ENCODE results near the gene PKHD1. TPM values are rescaled to one million over a fixed set of nuclear protein-coding genes. Genes with fewer than 3 reads are reported as not detected.

The PKHD1 gene
- total RNA-seq, 1 donor from 2014 or later = not detected

DNA sequence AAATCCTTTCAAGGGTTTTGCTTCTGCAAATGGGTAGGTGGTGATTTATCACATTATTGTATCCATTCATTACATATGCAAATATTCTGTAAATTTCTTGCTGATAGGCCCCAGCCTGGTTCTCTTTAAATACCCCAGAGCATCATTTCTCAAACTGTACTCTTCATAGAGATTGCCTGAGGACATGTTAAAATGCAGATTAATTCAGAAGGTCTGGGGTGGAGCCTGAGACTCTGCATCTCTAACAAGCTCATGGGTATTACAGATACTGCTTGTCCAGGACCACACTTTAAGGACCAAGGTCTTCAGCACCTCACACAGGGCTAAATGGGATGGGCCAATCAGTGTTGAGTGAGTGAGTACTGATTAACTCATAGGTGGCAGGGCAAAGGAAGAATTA lies 46.3 kb downstream of the PKHD1 start:
- Mint-ChIP-seq H3K4me3 (ENCODE audit: unreplicated experiment) (no peak overlapping the region), H3K27me3 (ENCODE audit: low read depth) (peaks cover 19% of the 10 kb centered on the region), H3K36me3 (ENCODE audit: low read depth) (no peaks in the 10 kb centered on the region), H3K27ac (ENCODE audit: unreplicated experiment) (no peak overlapping the region), H3K4me1 (ENCODE audit: low read depth) (peaks cover under 1% of the 10 kb centered on the region), H3K9me3 (ENCODE audit: low read depth) (no peaks in the 10 kb centered on the region)
- TF ChIP-seq, protein P1, sequence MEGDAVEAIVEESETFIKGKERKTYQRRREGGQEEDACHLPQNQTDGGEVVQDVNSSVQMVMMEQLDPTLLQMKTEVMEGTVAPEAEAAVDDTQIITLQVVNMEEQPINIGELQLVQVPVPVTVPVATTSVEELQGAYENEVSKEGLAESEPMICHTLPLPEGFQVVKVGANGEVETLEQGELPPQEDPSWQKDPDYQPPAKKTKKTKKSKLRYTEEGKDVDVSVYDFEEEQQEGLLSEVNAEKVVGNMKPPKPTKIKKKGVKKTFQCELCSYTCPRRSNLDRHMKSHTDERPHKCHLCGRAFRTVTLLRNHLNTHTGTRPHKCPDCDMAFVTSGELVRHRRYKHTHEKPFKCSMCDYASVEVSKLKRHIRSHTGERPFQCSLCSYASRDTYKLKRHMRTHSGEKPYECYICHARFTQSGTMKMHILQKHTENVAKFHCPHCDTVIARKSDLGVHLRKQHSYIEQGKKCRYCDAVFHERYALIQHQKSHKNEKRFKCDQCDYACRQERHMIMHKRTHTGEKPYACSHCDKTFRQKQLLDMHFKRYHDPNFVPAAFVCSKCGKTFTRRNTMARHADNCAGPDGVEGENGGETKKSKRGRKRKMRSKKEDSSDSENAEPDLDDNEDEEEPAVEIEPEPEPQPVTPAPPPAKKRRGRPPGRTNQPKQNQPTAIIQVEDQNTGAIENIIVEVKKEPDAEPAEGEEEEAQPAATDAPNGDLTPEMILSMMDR (IDR thresholded peaks at IDR 0.05) = no peak
- DNase-seq (ENCODE audit: low spot score) = no peak

DNA sequence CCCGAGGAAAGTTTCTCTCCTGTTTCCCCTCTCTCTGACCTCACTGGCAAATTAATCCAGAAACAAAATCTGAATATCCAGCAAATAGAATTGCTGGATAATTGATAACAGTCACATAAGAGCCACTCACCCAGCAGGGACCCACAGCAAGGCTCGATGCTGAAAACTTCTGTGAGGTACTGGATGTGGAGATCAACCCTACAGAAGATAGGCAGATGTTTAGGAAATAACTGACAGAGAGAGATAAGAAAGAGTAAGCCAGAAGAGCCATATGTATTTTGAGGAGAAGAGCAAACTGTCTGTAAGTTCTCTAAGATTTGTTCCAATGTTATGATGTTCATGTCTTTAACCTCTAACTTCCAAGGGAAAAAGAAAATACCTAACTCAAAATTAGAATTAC lies 59.7 kb downstream of the PKHD1 start:
- H3K9me3 Mint-ChIP-seq (ENCODE audit: low read depth) = peaks cover 4% of the 10 kb centered on the region
- no peak for DNase-seq (ENCODE audit: low spot score)
- H3K4me3 Mint-ChIP-seq (ENCODE audit: unreplicated experiment) = no peak overlapping the region
- peaks cover 7% of the 10 kb centered on the region for H3K27me3 Mint-ChIP-seq (ENCODE audit: low read depth)
- H3K27ac Mint-ChIP-seq (ENCODE audit: unreplicated experiment) = no peak overlapping the region
- no peaks in the 10 kb centered on the region for H3K36me3 Mint-ChIP-seq (ENCODE audit: low read depth)
- H3K4me1 Mint-ChIP-seq (ENCODE audit: low read depth) = no peaks in the 10 kb centered on the region
- TF ChIP-seq, protein P1 (IDR thresholded peaks at IDR 0.05) = no peak

DNA sequence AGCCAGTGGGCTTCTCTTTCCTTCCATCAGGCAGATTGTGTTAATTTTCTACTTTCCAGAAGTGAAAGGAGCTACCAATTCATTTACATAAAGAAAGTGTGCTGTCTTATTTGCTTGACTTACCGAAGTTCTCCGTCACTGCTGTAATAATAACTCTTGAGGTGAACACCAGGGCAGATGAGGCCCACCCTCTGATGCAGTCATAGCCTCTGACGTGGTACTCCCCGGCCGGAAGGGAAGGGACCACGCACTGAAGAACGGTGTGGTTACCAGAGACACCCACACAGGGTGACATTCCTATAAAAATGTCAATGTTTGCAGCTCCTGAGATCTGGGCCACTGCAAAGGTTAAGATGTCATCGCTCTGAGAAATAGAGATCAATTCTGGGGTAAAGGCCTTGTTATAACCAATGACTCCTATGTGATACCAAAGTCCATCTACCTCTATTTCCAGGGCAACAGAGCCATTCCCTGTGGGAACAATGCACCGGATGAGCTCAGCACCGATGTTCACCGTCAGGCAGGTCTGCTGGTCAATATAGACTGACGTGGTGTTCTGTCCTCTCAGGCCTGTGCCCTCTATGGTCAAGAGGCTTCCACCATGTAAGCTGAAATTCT lies 62.9 kb downstream of the PKHD1 start:
- Mint-ChIP-seq H3K4me1 (ENCODE audit: low read depth) (no peaks in the 10 kb centered on the region), H3K27ac (ENCODE audit: unreplicated experiment) (no peak overlapping the region), H3K36me3 (ENCODE audit: low read depth) (no peaks in the 10 kb centered on the region), H3K27me3 (ENCODE audit: low read depth) (peaks cover 12% of the 10 kb centered on the region), H3K4me3 (ENCODE audit: unreplicated experiment) (no peak overlapping the region), H3K9me3 (ENCODE audit: low read depth) (no peaks in the 10 kb centered on the region)
- TF ChIP-seq, protein P1 (IDR thresholded peaks at IDR 0.05) = no peak
- DNase-seq (ENCODE audit: low spot score) = no peak

DNA sequence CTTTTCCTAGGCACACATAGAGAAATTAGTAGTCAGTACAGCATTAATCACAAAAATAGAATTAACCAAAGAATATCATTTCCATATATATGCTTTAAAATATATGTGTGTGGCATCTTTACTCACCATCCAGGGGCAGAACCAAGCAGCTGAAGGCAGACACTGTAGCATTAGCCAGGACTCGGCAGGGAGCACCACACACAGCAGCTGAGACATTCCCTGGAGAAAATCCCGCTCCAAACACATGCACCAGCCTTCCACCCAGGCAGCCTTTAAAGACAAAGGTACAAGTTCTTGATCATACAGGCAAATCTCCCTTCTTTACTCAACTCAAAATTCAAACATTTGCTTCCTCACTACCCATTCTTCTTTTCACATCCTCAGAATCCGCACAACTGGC lies 64.7 kb downstream of the PKHD1 start:
- Mint-ChIP-seq H3K27me3 (ENCODE audit: low read depth) (peaks cover 11% of the 10 kb centered on the region), H3K4me1 (ENCODE audit: low read depth) (no peaks in the 10 kb centered on the region), H3K4me3 (ENCODE audit: unreplicated experiment) (no peak overlapping the region), H3K9me3 (ENCODE audit: low read depth) (no peaks in the 10 kb centered on the region), H3K27ac (ENCODE audit: unreplicated experiment) (no peak overlapping the region), H3K36me3 (ENCODE audit: low read depth) (no peaks in the 10 kb centered on the region)
- no peak for DNase-seq (ENCODE audit: low spot score)
- TF ChIP-seq, protein P1 (IDR thresholded peaks at IDR 0.05) = no peak

DNA sequence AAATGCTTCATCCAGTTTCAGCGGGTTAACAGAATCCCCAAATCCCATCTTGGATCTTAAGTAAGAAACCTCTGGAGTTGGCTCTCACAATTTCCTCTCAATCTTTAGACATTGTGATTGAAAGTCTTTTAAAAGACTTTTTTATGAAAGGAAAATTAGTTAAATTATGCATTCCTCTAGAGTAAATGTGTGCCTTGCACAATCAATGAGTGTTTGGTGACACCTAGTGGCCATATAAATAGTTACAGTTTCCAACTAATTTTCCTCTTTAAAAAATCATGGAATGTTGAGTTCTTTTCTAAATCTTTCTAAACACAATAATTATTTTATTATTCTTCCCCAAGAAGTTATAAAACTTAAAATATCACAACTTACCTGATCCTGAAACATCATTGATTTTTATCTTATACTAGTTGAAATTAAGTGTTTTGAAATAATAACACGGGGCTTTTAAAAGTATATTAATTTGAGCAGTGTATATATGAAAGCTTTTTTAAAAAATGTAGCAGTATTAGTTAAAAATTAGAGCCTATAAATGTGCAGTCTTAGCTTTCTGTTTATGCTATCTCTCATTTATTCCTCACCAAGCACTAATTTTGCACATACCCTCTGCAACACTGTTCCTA lies 66.4 kb downstream of the PKHD1 start:
- Mint-ChIP-seq H3K4me3 (ENCODE audit: unreplicated experiment) (no peak overlapping the region), H3K27ac (ENCODE audit: unreplicated experiment) (no peak overlapping the region), H3K36me3 (ENCODE audit: low read depth) (no peaks in the 10 kb centered on the region), H3K9me3 (ENCODE audit: low read depth) (no peaks in the 10 kb centered on the region), H3K27me3 (ENCODE audit: low read depth) (peaks cover 9% of the 10 kb centered on the region), H3K4me1 (ENCODE audit: low read depth) (no peaks in the 10 kb centered on the region)
- no peak for DNase-seq (ENCODE audit: low spot score)
- TF ChIP-seq, protein P1 (IDR thresholded peaks at IDR 0.05) = peak; percentile 97
